HepG2 (cell line): ENCODE measurements around the gene TYROBP. TPM values are rescaled to one million over a fixed set of nuclear protein-coding genes. Genes with fewer than 3 reads are reported as not detected.

Experiments
- CENPBD1 ChIP-seq: sonication (generic); formaldehyde crosslinking; IDR thresholded peaks from 2 replicates; pipeline ENCODE4 v1.8.0; 2022; ENCODE audit warnings: missing genetic modification reagents, low read depth, mild to moderate bottlenecking, borderline replicate concordance
- CREB1 ChIP-seq, 2 experiments: fragments of 450-650 bp in 1 of 2; IDR thresholded peaks; 2 replicates each; pipeline ENCODE4 v1.6.1; 2016 to 2017; ENCODE audit warnings: control low read depth in 1 of 2, mild to moderate bottlenecking in 1 of 2, missing compliant biosample characterization in 1 of 2, missing genetic modification characterization in 1 of 2
- EHMT2 ChIP-seq: fragments of 200-600 bp; sonication (generic); IDR thresholded peaks from 2 replicates; pipeline ENCODE4 v1.7.0; 2017; ENCODE audit warnings: antibody characterized with exemption, low read depth, low read length, borderline replicate concordance
- FOXK1 ChIP-seq: sonication (generic); formaldehyde crosslinking; IDR thresholded peaks from 2 replicates; pipeline ENCODE4 v1.4.0; 2020; ENCODE audit warnings: low read depth, missing genetic modification reagents, borderline replicate concordance
- FOXP1 ChIP-seq, 2 experiments: fragments of 450-650 bp in 1 of 2; IDR thresholded peaks; 2 replicates each; pipeline ENCODE4 v1.6.1; 2017 to 2018; ENCODE audit warnings: antibody characterized with exemption in 1 of 2
- JUN ChIP-seq: sonication (generic); formaldehyde crosslinking; IDR thresholded peaks from 2 replicates; pipeline ENCODE4 v1.4.0; 2020; ENCODE audit warnings: mild to moderate bottlenecking, missing genetic modification reagents
- KLF16 ChIP-seq, 2 experiments: sonication (generic) in 1 of 2; formaldehyde crosslinking in 1 of 2; IDR thresholded peaks; 2 replicates each; pipeline versions ENCODE4 v1.6.1 to v1.8.0; 2016 to 2023; ENCODE audit warnings: missing genetic modification reagents in 2 of 2, missing compliant biosample characterization in 1 of 2
- MBD4 ChIP-seq: IDR thresholded peaks from 2 replicates; pipeline ENCODE4 v1.6.1; 2012; ENCODE audit warnings: low read length, inconsistent platforms, borderline replicate concordance
- MTA3 ChIP-seq: sonication (generic); formaldehyde crosslinking; IDR thresholded peaks from 2 replicates; pipeline ENCODE4 v1.4.0; 2020; ENCODE audit warnings: missing genetic modification reagents
- NFYB ChIP-seq: sonication (generic); formaldehyde crosslinking; IDR thresholded peaks from 2 replicates; pipeline ENCODE4 v1.4.0; 2020; ENCODE audit warnings: missing genetic modification reagents
- RBM22 ChIP-seq: fragments of 200-400 bp; formaldehyde crosslinking; optimal IDR thresholded peaks from 2 replicates; pipeline ENCODE3; 2017; ENCODE audit warnings: mild to moderate bottlenecking, low read length, moderate library complexity
- SATB2 ChIP-seq: sonication (generic); formaldehyde crosslinking; IDR thresholded peaks from 2 replicates; pipeline ENCODE4 v1.5.0; 2020; ENCODE audit warnings: missing genetic modification reagents
- SIX4 ChIP-seq: sonication (generic); formaldehyde crosslinking; IDR thresholded peaks from 2 replicates; pipeline ENCODE4 v1.4.0; 2020; ENCODE audit warnings: missing genetic modification reagents
- SRSF4 ChIP-seq: fragments of 200-400 bp; formaldehyde crosslinking; IDR thresholded peaks from one replicate; pipeline ENCODE4 v1.6.1; 2018; ENCODE audit warnings: mild to moderate bottlenecking, low read depth, low read length, moderate library complexity; ENCODE audit not compliant: poor library complexity, severe bottlenecking
- TBP ChIP-seq: sonication (generic); formaldehyde crosslinking; IDR thresholded peaks from 2 replicates; pipeline ENCODE4 v1.5.0; 2020; ENCODE audit warnings: missing genetic modification reagents
- ZNF251 ChIP-seq: sonication (generic); formaldehyde crosslinking; IDR thresholded peaks from 2 replicates; pipeline ENCODE4 v1.9.0; 2021; ENCODE audit warnings: mild to moderate bottlenecking, missing genetic modification reagents
- ZNF30 ChIP-seq: sonication (generic); formaldehyde crosslinking; IDR thresholded peaks from 2 replicates; pipeline ENCODE4 v1.5.0; 2020; ENCODE audit warnings: mild to moderate bottlenecking, missing genetic modification reagents
- ZNF451 ChIP-seq: sonication (generic); formaldehyde crosslinking; IDR thresholded peaks from 2 replicates; pipeline ENCODE4 v1.5.0; 2020; ENCODE audit warnings: mild to moderate bottlenecking, missing genetic modification reagents
- ZNF577 ChIP-seq: sonication (generic); formaldehyde crosslinking; IDR thresholded peaks from 2 replicates; pipeline ENCODE4 v1.4.0; 2020; ENCODE audit warnings: mild to moderate bottlenecking, low read depth, missing genetic modification reagents, borderline replicate concordance
- ZNF616 ChIP-seq: sonication (generic); formaldehyde crosslinking; IDR thresholded peaks from 2 replicates; pipeline ENCODE4 v1.5.0; 2020; ENCODE audit warnings: low read depth, mild to moderate bottlenecking, missing genetic modification reagents
- ZNF800 ChIP-seq: sonication (generic); formaldehyde crosslinking; IDR thresholded peaks from 2 replicates; pipeline ENCODE4 v1.4.0; 2020; ENCODE audit warnings: missing genetic modification reagents
- ZSCAN21 ChIP-seq: sonication (generic); formaldehyde crosslinking; IDR thresholded peaks from 2 replicates; pipeline ENCODE4 v1.8.0; 2022; ENCODE audit warnings: mild to moderate bottlenecking, missing genetic modification reagents, moderate library complexity, borderline replicate concordance
- polyA plus RNA-seq, 8 experiments: library from polyadenylated mRNA; depleted of rRNA in 3 of 8; stranded (reverse) in 7 of 8; unstranded in 1 of 8; fragments of >200 nt; fragmentation: Illumina TruSeq in 4 of 8; extraction: Trizol in 4 of 8; gene quantifications; 2 replicates each; pipeline versions ENCODE4 v1.2.1 to v1.2.3, GENCODE V29; 2011 to 2016; ENCODE audit warnings: low read depth in 4 of 8, missing spikeins in 1 of 8, mixed read lengths in 1 of 8; ENCODE audit not compliant: insufficient read depth in 1 of 8
- total RNA-seq, 5 experiments: library from RNA; depleted of rRNA; stranded (reverse); fragments of >200 nt; fragmentation: Illumina TruSeq; extraction: Trizol; gene quantifications; 2 replicates each; pipeline ENCODE4 v1.2.3, GENCODE V29; 2016; ENCODE audit warnings: low read depth in 1 of 5

The TYROBP gene
- total and polyA plus RNA-seq, 2 of the 13 experiments (the other 11 are each of a cell fraction or from before 2014, with no cell fraction given) = not detected

GRCh38 chr19:35931161-35931873, 23.2 kb upstream of the TYROBP start (continued):
- no peak for TF ChIP-seq ZNF616 (CRISPR knock-in tag)
- TF ChIP-seq FOXK1 (CRISPR knock-in tag) = peak; percentile 88
- no peak for TF ChIP-seq EHMT2
- TF ChIP-seq MTA3 (CRISPR knock-in tag) = no peak
- TF ChIP-seq JUN (CRISPR knock-in tag) = 0 out of 2 replicates have a peak, but pooled peaks have one; percentile 50
- no peak for TF ChIP-seq ZNF800 (CRISPR knock-in tag)
- no peak for TF ChIP-seq ZNF577 (CRISPR knock-in tag)
- TF ChIP-seq ZNF251 (CRISPR knock-in tag) = no peak
- no peak for TF ChIP-seq ZNF30
- no peak for TF ChIP-seq SRSF4
- TF ChIP-seq KLF16 (CRISPR knock-in tag; IDR thresholded peaks at IDR 0.05) = peak in 1 of 2 experiments; percentile 93; a peak in 2 of 4 replicates
- no peak for TF ChIP-seq MBD4
- no peak; the same call in 1 of the 2 replicates for TF ChIP-seq ZSCAN21
- peak; percentile 78 for TF ChIP-seq NFYB (CRISPR knock-in tag)
- peak; percentile 81 for TF ChIP-seq CREB1 (IDR thresholded peaks at IDR 0.05)
- peak; percentile 91 for TF ChIP-seq CREB1 (CRISPR knock-in tag; IDR thresholded peaks at IDR 0.05)
- peak; percentile 62; the same call in 1 of the 2 replicates for TF ChIP-seq TBP (CRISPR knock-in tag)
- TF ChIP-seq RBM22 = no peak
- no peak for TF ChIP-seq SATB2 (CRISPR knock-in tag)
- TF ChIP-seq SIX4 (CRISPR knock-in tag) = 0 out of 2 replicates have a peak, but pooled peaks have one; percentile 50
- TF ChIP-seq ZNF451 (CRISPR knock-in tag) = 0 out of 2 replicates have a peak, but pooled peaks have one; percentile 63
- no peak for TF ChIP-seq CENPBD1
- no peak for TF ChIP-seq FOXP1 (IDR thresholded peaks at IDR 0.05)
- TF ChIP-seq FOXP1 (CRISPR knock-in tag; IDR thresholded peaks at IDR 0.05) = no peak
